Stomach (tissue), 9 donors: Measurements from ENCODE around the gene SMG9. TPM values are rescaled to one million over a fixed set of nuclear protein-coding genes. Genes with fewer than 3 reads are reported as not detected.
A peak's percentile ranks its signal among the peaks of the same experiment; 100 is the strongest.

Experiments used
- DNase-seq, 2 donors: peaks; one replicate each; pipeline versions ENCODE4 v3.0.0 to v3.0.0-alpha.2; 2013 to 2019
- H3K27ac ChIP-seq, 5 donors: fragments of 200-600 bp in 4 of 5; sonication (generic) in 4 of 5; one replicate each; pipeline ENCODE4 v1.5.1; 2013 to 2019; ENCODE audit warnings: mild to moderate bottlenecking in 1 of 5, moderate library complexity in 1 of 5
- H3K27me3 ChIP-seq, 3 donors: fragments of 200-600 bp; sonication (generic); one replicate each; pipeline ENCODE4 v1.5.1; 2017 to 2019; ENCODE audit warnings: mixed run types in 1 of 3
- H3K36me3 ChIP-seq, 4 donors: fragments of 200-600 bp; sonication (generic); 1 replicate in 3 of 4; 2 replicates in 1 of 4; pipeline ENCODE4 v1.5.1; 2016 to 2019
- H3K4me1 ChIP-seq, 4 donors: fragments of 200-600 bp; sonication (generic); one replicate each; pipeline ENCODE4 v1.5.1; 2016 to 2019
- H3K4me3 ChIP-seq, 4 donors: fragments of 200-600 bp; sonication (generic) in 3 of 4; one replicate each; pipeline ENCODE4 v1.5.1; 2016 to 2019; ENCODE audit warnings: mild to moderate bottlenecking in 1 of 4
- H3K9me3 ChIP-seq, 4 donors: fragments of 200-600 bp; sonication (generic); one replicate each; pipeline ENCODE4 v1.5.1; 2016 to 2019
- EP300 ChIP-seq: sonication (generic); formaldehyde crosslinking; IDR thresholded peaks from one replicate; pipeline ENCODE4 v1.6.1; 2017; ENCODE audit warnings: antibody characterized with exemption
- POLR2A ChIP-seq, 4 donors: fragments of 450-650 bp; IDR thresholded peaks; one replicate each; pipeline ENCODE4 v1.6.1; 2016; ENCODE audit warnings: antibody characterized with exemption in 4 of 4, control low read depth in 2 of 4, mild to moderate bottlenecking in 1 of 4, moderate library complexity in 1 of 4
- POLR2AphosphoS5 ChIP-seq, 3 donors: sonication (generic); formaldehyde crosslinking; IDR thresholded peaks; one replicate each; pipeline ENCODE4 v1.6.1; 2016; ENCODE audit warnings: antibody characterized with exemption in 3 of 3
- WGBS, 5 donors: extraction: QIAGEN DNeasy Blood & Tissue Kit in 3 of 5; methylation state at CpG; one replicate each; pipeline versions ENCODE4 v1.1.5 to v1.1.7; 2013 to 2018; 5-methylcytosine and 5-hydroxymethylcytosine counted together
- intact Hi-C: fragments of 100-400 bp; cut with DNase I; formaldehyde crosslinking; loops from one replicate; pipeline ENCODE4 v1.15.1; 2023; ENCODE audit warnings: low total_unique reads
- polyA plus RNA-seq, 3 donors: library from polyadenylated mRNA; stranded (reverse); fragments of 200-250 nt; gene quantifications; one replicate each; pipeline ENCODE4 v1.2.3, GENCODE V29; 2013
- total RNA-seq, 5 donors: library from RNA; depleted of rRNA; stranded (reverse); fragments of >200 nt; gene quantifications; one replicate each; pipeline versions ENCODE4 v1.1.0 to v1.2.3, GENCODE V29; 2014 to 2016
- TF ChIP-seq, protein P1 (sequence below), 7 experiments: fragments of 450-650 bp in 4 of 7; fragments of 200-600 bp in 3 of 7; sonication (generic) in 3 of 7; IDR thresholded peaks; one replicate each; pipeline ENCODE4 v1.5.1; 2016 to 2019; ENCODE audit warnings: antibody characterized with exemption in 7 of 7, control low read depth in 2 of 7, mild to moderate bottlenecking in 1 of 7
- donor health status: healthy with polysubstance abuse.
- donor health status: Bipolar disorder and iron deficiency.
- donor health status: healthy.

SMG9 gene
- total and polyA plus RNA-seq, 8 donors = 3.5 to 59.4 (median 17.0) TPM

DNA sequence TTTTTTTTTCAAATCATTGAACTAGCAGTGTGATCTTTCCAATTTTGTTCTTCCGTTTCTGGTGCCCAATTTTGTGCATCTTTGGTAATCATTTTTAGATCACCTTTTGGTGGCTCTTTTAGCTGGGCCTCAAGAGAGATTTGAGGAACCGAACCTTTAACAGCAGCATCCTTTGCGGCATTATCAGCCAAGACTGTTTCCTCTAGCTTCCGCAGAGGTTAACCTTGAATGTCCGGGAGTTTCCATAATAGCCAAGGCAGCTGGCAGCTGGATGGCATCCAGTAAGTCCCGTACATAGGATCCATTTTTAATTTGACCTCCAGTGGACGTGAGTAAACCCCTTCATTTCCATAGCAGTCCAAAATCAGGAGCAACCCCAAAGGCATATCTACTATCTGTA lies 29.3 kb downstream of the SMG9 start:
- TF ChIP-seq POLR2A (IDR thresholded peaks at IDR 0.05) (no peak), POLR2AphosphoS5 (IDR thresholded peaks at IDR 0.05) (no peak)
- TF ChIP-seq, protein P1, sequence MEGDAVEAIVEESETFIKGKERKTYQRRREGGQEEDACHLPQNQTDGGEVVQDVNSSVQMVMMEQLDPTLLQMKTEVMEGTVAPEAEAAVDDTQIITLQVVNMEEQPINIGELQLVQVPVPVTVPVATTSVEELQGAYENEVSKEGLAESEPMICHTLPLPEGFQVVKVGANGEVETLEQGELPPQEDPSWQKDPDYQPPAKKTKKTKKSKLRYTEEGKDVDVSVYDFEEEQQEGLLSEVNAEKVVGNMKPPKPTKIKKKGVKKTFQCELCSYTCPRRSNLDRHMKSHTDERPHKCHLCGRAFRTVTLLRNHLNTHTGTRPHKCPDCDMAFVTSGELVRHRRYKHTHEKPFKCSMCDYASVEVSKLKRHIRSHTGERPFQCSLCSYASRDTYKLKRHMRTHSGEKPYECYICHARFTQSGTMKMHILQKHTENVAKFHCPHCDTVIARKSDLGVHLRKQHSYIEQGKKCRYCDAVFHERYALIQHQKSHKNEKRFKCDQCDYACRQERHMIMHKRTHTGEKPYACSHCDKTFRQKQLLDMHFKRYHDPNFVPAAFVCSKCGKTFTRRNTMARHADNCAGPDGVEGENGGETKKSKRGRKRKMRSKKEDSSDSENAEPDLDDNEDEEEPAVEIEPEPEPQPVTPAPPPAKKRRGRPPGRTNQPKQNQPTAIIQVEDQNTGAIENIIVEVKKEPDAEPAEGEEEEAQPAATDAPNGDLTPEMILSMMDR (IDR thresholded peaks at IDR 0.05) = no peak
- Histone ChIP-seq H3K36me3 (peaks cover 15 to 31% (median 28%) of the 10 kb centered on the region in 4 donors), H3K4me3 (no peak overlapping the region), H3K9me3 (no peaks in the 10 kb centered on the region), H3K4me1 (peaks cover 0 to 15% (median 0%) of the 10 kb centered on the region in 4 donors), H3K27ac (no peak overlapping the region), H3K27me3 (no peaks in the 10 kb centered on the region)
- 12 to 31% (median 25%) methylated on average over 7 of the region's 7 CpGs for WGBS, 5 donors
- peak in 1 of 2 donors; percentile 47 for DNase-seq
- intact Hi-C loops = no loop called here

DNA sequence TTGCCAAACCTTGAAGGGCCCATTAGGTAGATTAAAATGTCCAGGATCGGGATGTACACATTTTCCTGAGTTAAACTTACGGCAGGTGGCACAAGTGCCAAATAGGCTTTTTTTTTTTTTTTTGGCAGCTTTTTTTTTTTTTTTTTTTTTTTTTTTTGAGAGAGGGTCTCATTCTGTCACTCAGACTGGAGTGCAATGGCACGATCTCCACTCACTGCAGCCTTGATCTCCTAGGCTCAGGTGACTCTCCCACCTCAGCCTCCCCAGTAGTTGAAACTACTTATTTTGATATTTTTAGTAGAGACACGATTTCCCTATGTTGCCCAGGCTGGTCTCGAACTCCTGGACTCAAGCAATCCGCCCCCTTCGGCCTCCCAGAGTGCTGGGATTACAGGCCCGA lies 29.9 kb downstream of the SMG9 start:
- intact Hi-C loops = no loop called here
- peaks cover 12 to 25% (median 23%) of the 10 kb centered on the region in 4 donors for H3K36me3 ChIP-seq

DNA sequence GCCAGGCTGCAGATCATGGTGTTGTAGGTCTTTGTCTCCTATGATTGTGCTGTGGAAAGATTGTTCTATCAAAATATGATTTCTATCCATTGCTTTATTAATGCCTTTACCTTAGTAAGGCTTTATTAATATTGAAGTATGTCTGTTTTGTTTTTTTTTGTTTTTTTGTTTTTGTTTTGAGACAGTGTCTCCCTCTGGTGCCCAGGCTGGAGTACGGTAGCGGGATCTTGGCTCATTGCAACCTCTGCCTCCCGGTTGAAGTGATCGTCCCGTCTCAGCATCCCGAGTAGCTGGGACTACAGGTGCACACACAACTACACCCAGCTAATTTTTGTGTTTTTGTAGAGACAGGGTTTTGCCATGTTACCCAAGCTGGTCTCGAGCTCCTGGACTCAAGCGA lies 31.2 kb downstream of the SMG9 start:
- intact Hi-C loops = no loop called here
- Histone ChIP-seq H3K36me3 (peaks cover 2 to 12% (median 9%) of the 10 kb centered on the region in 4 donors), H3K4me1 (peaks cover 0 to 15% (median 0%) of the 10 kb centered on the region in 4 donors), H3K9me3 (no peaks in the 10 kb centered on the region), H3K27me3 (peaks cover 0 to 17% (median 0%) of the 10 kb centered on the region in 3 donors), H3K4me3 (no peak overlapping the region), H3K27ac (no peak overlapping the region)
- WGBS, 5 donors = 63 to 75% (median 70%) methylated on average over 8 of the region's 8 CpGs
- TF ChIP-seq, protein P1 (IDR thresholded peaks at IDR 0.05) = no peak
- TF ChIP-seq POLR2A (IDR thresholded peaks at IDR 0.05) = no peak
- TF ChIP-seq POLR2AphosphoS5 (IDR thresholded peaks at IDR 0.05) = no peak
- no peak for TF ChIP-seq EP300
- no peak for DNase-seq

More for the DNA sequence above, 29.9 kb downstream of the SMG9 start:
- Histone ChIP-seq H3K4me3 (no peak overlapping the region), H3K9me3 (no peaks in the 10 kb centered on the region), H3K4me1 (peaks cover 0 to 15% (median 0%) of the 10 kb centered on the region in 4 donors), H3K27me3 (peaks cover 0 to 4% (median 0%) of the 10 kb centered on the region in 3 donors), H3K27ac (no peak overlapping the region)
- no peak for DNase-seq
- TF ChIP-seq, protein P1 (IDR thresholded peaks at IDR 0.05) = no peak
- TF ChIP-seq POLR2A (IDR thresholded peaks at IDR 0.05) (no peak), POLR2AphosphoS5 (IDR thresholded peaks at IDR 0.05) (no peak), EP300 (no peak)
- WGBS, 5 donors = 38 to 68% (median 44%) methylated on average over 8 of the region's 8 CpGs

DNA sequence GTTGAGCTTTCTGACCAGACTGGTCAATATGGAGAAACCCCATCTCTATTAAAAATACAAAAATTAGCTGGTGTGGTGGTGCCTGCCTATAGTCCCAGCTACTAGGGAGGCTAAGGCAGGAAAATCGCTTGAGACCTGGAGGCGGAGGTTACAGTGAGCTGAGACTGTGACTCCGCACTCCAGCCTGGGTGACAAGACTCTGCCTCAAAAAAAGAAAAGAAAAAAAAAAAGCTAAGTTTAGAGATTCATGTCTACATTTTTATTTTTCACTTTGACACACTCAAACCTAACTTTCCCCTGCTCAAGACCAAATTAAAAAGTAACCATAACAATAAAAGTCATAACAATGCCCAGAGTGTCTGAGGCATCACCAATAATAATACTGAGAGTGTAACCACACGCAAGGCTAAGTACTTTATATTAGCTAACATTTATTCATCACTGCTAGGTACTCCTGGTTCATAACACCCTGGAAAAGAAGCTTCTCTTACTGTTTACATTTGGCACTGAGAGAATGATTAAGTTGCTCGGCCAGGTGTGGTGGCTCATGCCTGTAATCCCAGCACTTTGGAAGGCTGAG lies 33.2 kb downstream of the SMG9 start:
- peaks cover 0 to 20% (median 0%) of the 10 kb centered on the region in 3 donors for H3K27me3 ChIP-seq
- intact Hi-C loops = no loop called here
- no peak overlapping the region for H3K4me3 ChIP-seq

DNA sequence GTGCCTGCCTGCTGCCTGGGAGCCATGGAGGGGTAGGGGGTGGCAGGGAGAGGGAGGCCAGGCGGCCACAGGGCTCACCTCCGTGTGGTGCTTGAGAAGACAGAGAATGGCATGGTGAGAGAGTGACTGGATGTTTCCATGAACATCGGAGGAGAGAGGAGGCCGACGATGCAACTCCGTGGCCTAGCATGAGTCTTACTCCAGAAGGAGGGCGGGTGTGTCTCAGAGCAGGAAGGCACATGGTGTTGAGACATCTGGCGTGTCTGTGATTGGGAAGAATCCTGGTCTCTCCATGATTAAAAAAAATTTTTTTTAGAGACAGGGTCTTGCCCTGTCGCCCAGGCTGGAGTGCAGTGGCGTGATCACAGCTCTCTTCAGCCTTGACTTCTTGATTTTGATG lies 33.8 kb downstream of the SMG9 start:
- intact Hi-C loops = no loop called here
- TF ChIP-seq EP300 = no peak
- no peak for TF ChIP-seq POLR2A (IDR thresholded peaks at IDR 0.05)
- TF ChIP-seq POLR2AphosphoS5 (IDR thresholded peaks at IDR 0.05) = no peak
- TF ChIP-seq, protein P1 (IDR thresholded peaks at IDR 0.05) = no peak
- Histone ChIP-seq H3K36me3 (no peaks in the 10 kb centered on the region), H3K27ac (no peak overlapping the region), H3K27me3 (peaks cover 0 to 20% (median 0%) of the 10 kb centered on the region in 3 donors), H3K4me3 (no peak overlapping the region), H3K4me1 (peaks cover 0 to 3% (median 0%) of the 10 kb centered on the region in 4 donors), H3K9me3 (no peaks in the 10 kb centered on the region)
- 80 to 88% (median 85%) methylated on average over 10 of the region's 10 CpGs for WGBS, 5 donors
- DNase-seq = no peak

More for the DNA sequence above, 33.2 kb downstream of the SMG9 start:
- Histone ChIP-seq H3K4me1 (peaks cover 0 to 6% (median 0%) of the 10 kb centered on the region in 4 donors), H3K27ac (no peak overlapping the region), H3K9me3 (no peaks in the 10 kb centered on the region), H3K36me3 (no peaks in the 10 kb centered on the region)
- no peak for TF ChIP-seq POLR2AphosphoS5 (IDR thresholded peaks at IDR 0.05)
- WGBS, 5 donors = 68 to 75% (median 73%) methylated on average over 5 of the region's 5 CpGs
- no peak for DNase-seq
